Fibroblast of lung (primary cell): ENCODE measurements around the gene AIMP1.

Experiments
- CTCF ChIP-seq, 2 donors: IDR thresholded peaks in 1 of 2; conservative IDR thresholded peaks in 1 of 2; 1 replicate in 1 of 2; 2 replicates in 1 of 2; pipeline ENCODE4 v1.5.1; 2011 to 2012; ENCODE audit warnings: low read length in 2 of 2, control low read depth in 1 of 2, inconsistent platforms in 1 of 2, low read depth in 1 of 2, mild to moderate bottlenecking in 1 of 2
- EZH2 ChIP-seq: IDR thresholded peaks from 2 replicates; pipeline ENCODE4 v1.5.1; 2012; ENCODE audit warnings: low read length, control low read depth, mild to moderate bottlenecking; ENCODE audit errors: missing control alignments

- TF ChIP-seq CTCF (conservative IDR thresholded peaks at IDR 0.05 in 1 of 2, IDR thresholded peaks at IDR 0.05 in 1 of 2; ENCODE audit: low read depth in 1 of 2, low read length in 2 of 2) (no peak), EZH2 (no peak)
These were observed 18.6 kb downstream of the AIMP1 start for GRCh38 chr4:106334741-106335470.
